NK-92 treated with Interleukin-12 subunit alpha and Interleukin-12 subunit beta, amount 100 ng/mL, for 24 hours (cell line): ENCODE measurements around the gene PLAU.
"Not testable (repeated sequence)": the region's sequence is repeated elsewhere in the genome, so short reads cannot be mapped to it uniquely, and the experiment has no call there.

Source experiments
- DNase-seq: peaks from one replicate; lab custom pipeline; 2025; lab: John Stamatoyannopoulos, UW

Gene PLAU

GRCh38 chr10:73950155-73950948, 39.4 kb downstream of the PLAU start:
- DNase-seq = no peak

- DNase-seq = no peak
Observed at GRCh38 chr10:73953665-73954064, 42.7 kb downstream of the PLAU start.

- no peak for DNase-seq
Observed at GRCh38 chr10:73954737-73955136, 43.8 kb downstream of the PLAU start.

GRCh38 chr10:73955719-73956118, 44.8 kb downstream of the PLAU start:
- DNase-seq = no peak

GRCh38 chr10:73956476-73957359, 45.8 kb downstream of the PLAU start:
- no peak for DNase-seq

GRCh38 chr10:73959484-73960243, 48.7 kb downstream of the PLAU start:
- DNase-seq = no peak

- DNase-seq = no peak
Observed at GRCh38 chr10:73962386-73962785, 51.5 kb downstream of the PLAU start.

GRCh38 chr10:73963533-73963932, 52.6 kb downstream of the PLAU start:
- not testable (repeated sequence) for DNase-seq

- no peak for DNase-seq
Observed at GRCh38 chr10:73964743-73965142, 53.8 kb downstream of the PLAU start.

GRCh38 chr10:73965267-73965889, 54.4 kb downstream of the PLAU start:
- DNase-seq = not testable (repeated sequence)

- no peak for DNase-seq
Observed at GRCh38 chr10:73965890-73966768, 55.2 kb downstream of the PLAU start.

GRCh38 chr10:73967022-73967429, 56.1 kb downstream of the PLAU start:
- no peak for DNase-seq
